ENCODE data around the gene GPR171.

- TF ChIP-seq POLR2A (IDR thresholded peaks at IDR 0.05), result no peak
- TF ChIP-seq CTCF (IDR thresholded peaks at IDR 0.05), result no peak
These were observed 11.4 kb upstream of the GPR171 start for GRCh38 chr3:151214459-151214858.

Data from lower leg skin (tissue), 3 donors.